Stomach smooth muscle (tissue), 2 donors: Measurements from ENCODE around the gene TSSK2.
"Not testable (repeated sequence)": the region's sequence is repeated elsewhere in the genome, so short reads cannot be mapped to it uniquely, and the experiment has no call there.

Experiments
- H3K27ac ChIP-seq: one replicate; pipeline ENCODE4 v1.7.0; 2013; ENCODE audit warnings: mild to moderate bottlenecking, low read length, inconsistent platforms
- H3K27me3 ChIP-seq, 2 donors: one replicate each; pipeline ENCODE4 v1.7.0; 2013; ENCODE audit warnings: low read length in 2 of 2; ENCODE audit not compliant: insufficient read depth in 2 of 2, control insufficient read depth in 1 of 2
- H3K36me3 ChIP-seq, 2 donors: one replicate each; pipeline ENCODE4 v1.7.0; 2013; ENCODE audit warnings: low read length in 2 of 2; ENCODE audit not compliant: control insufficient read depth in 2 of 2, insufficient read depth in 2 of 2
- H3K4me1 ChIP-seq: one replicate; pipeline ENCODE4 v1.7.0; 2013; ENCODE audit warnings: low read length; ENCODE audit not compliant: control insufficient read depth, insufficient read depth
- H3K4me3 ChIP-seq, 2 donors: one replicate each; pipeline ENCODE4 v1.7.0; 2013; ENCODE audit warnings: low read length in 2 of 2
- H3K9ac ChIP-seq, 2 donors: one replicate each; pipeline ENCODE4 v1.7.0; 2013; ENCODE audit warnings: low read length in 2 of 2, mild to moderate bottlenecking in 1 of 2
- H3K9me3 ChIP-seq, 2 donors: one replicate each; pipeline ENCODE4 v1.7.0; 2013; ENCODE audit warnings: low read length in 2 of 2; ENCODE audit not compliant: control insufficient read depth in 2 of 2
- donor health status: healthy.
- donor health status: Pancreatic carcinoma.

The TSSK2 gene

GRCh38 chr22:19130959-19131684, at the start of gene TSSK2:
TSSK2 (plus strand) TSS chr22:19131308; CDS start chr22:19131400, 92 bp downstream.
- H3K27me3 ChIP-seq: no peaks in the 10 kb centered on the region
- H3K36me3 ChIP-seq: peaks cover 26 to 30% of the 10 kb centered on the region in 2 donors
- H3K27ac ChIP-seq: no peak within 1 kb of the TSS
- no peak within 1 kb of the TSS for H3K9ac ChIP-seq
- H3K4me1 ChIP-seq: no peaks in the 10 kb centered on the region
- no peak within 1 kb of the TSS for H3K4me3 ChIP-seq
- no peaks in the 10 kb centered on the region for H3K9me3 ChIP-seq

DNA sequence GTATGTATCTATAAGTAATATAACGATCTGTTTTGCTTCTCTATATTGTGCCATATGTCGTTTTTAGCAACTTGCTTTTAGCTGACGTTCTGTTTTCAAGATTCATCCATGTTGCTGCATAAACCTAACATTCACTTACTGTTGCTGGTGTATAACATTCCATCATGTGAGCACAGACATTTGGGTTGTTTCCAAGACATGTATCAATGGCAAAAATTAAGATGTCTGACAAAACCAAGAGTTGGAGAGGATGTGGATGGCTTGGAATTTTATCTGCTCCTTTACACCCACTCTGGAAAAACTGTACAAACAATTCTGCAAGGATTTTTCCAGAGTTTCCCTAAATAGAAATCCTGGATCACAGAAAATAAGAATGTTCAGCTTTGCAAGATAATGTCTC, 49.8 kb upstream of the TSSK2 start:
- no peak overlapping the region for H3K27ac ChIP-seq
- H3K9ac ChIP-seq: no peak overlapping the region
- H3K9me3 ChIP-seq: no peaks in the 10 kb centered on the region

DNA sequence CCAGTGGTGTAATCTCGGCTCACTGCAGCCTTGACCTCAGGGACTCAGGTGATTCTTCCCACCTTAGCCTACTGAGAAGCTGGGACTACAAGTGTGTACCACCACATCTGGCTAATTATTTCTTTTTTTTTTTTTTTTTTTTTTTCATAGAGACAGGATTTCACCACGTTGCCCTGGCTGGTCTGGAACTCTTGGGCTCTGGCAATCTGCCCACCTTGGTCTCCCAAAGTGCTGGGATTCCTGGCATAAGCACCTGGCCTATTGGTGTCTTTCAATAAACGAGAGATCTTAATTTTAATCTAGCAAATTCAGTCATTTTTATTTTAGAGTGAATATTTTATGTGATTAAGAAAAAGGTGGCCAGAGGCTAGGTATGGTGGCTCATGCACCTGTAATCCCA, 49.0 kb upstream of the TSSK2 start:
- Histone ChIP-seq H3K4me3 (no peak overlapping the region), H3K4me1 (no peaks in the 10 kb centered on the region), H3K9me3 (no peaks in the 10 kb centered on the region), H3K27ac (no peak overlapping the region), H3K36me3 (peaks cover 10 to 12% of the 10 kb centered on the region in 2 donors), H3K27me3 (no peaks in the 10 kb centered on the region), H3K9ac (no peak overlapping the region)

More for the DNA sequence above, 49.8 kb upstream of the TSSK2 start:
- H3K4me1 ChIP-seq: no peaks in the 10 kb centered on the region
- peaks cover 6 to 7% of the 10 kb centered on the region in 2 donors for H3K36me3 ChIP-seq
- no peaks in the 10 kb centered on the region for H3K27me3 ChIP-seq
- H3K4me3 ChIP-seq: no peak overlapping the region

DNA sequence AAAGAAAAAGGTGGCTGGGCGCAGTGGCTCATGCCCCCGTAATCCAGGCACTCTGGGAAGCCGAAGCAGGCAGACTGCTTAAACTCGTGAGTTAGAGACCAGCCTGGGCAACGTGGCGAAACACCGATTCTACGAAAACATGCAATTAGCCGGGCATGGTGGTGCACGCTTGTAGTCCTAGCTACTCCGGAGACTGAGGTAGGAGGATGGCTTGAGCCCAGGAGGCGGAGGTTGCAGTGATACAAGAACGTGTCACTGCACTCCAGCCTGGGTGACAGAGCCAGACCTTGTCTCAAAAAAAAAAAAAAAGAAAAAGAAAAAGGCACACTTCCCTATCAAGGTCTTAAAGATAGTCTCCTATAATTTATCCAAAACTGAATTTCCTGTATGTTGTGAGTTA, 48.3 kb upstream of the TSSK2 start:
- Histone ChIP-seq H3K9ac (no peak overlapping the region), H3K4me1 (no peaks in the 10 kb centered on the region), H3K27me3 (no peaks in the 10 kb centered on the region), H3K36me3 (peaks cover 10 to 12% of the 10 kb centered on the region in 2 donors), H3K27ac (no peak overlapping the region), H3K4me3 (no peak overlapping the region), H3K9me3 (no peaks in the 10 kb centered on the region)

DNA sequence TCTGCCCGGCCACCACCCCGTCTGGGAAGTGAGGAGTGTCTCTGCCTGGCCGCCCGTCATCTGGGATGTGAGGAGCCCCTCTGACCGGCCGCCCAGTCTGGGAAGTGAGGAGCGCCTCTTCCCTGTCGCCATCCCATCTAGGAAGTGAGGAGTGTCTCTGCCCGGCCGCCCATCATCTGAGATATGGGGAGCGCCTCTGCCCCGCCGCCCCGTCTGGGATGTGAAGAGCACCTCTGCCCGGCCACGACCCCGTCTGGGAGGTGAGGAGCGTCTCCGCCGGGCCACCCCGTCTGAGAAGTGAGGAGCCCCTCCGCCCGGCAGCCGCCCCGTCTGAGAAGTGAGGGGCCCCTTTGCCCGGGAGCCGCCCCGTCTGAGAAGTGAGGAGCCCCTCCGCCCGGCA, 47.0 kb upstream of the TSSK2 start:
- H3K9me3 ChIP-seq, H3K4me3 ChIP-seq, H3K9ac ChIP-seq, H3K4me1 ChIP-seq, H3K27me3 ChIP-seq, H3K27ac ChIP-seq: not testable (repeated sequence)
- peaks cover 21 to 22% of the 10 kb centered on the region in 2 donors for H3K36me3 ChIP-seq

- H3K9me3 ChIP-seq, H3K27ac ChIP-seq, H3K27me3 ChIP-seq, H3K9ac ChIP-seq, H3K4me1 ChIP-seq, H3K4me3 ChIP-seq: not testable (repeated sequence)
- H3K36me3 ChIP-seq: peaks cover 23 to 24% of the 10 kb centered on the region in 2 donors
Measured at GRCh38 chr22:19084586-19084985, 46.5 kb upstream of the TSSK2 start.

- Histone ChIP-seq H3K36me3 (peaks cover 20 to 24% of the 10 kb centered on the region in 2 donors), H3K9me3 (no peaks in the 10 kb centered on the region), H3K4me3 (no peak overlapping the region), H3K4me1 (no peaks in the 10 kb centered on the region), H3K9ac (no peak overlapping the region), H3K27me3 (no peaks in the 10 kb centered on the region), H3K27ac (no peak overlapping the region)
Measured at GRCh38 chr22:19085233-19085718, 45.8 kb upstream of the TSSK2 start.

DNA sequence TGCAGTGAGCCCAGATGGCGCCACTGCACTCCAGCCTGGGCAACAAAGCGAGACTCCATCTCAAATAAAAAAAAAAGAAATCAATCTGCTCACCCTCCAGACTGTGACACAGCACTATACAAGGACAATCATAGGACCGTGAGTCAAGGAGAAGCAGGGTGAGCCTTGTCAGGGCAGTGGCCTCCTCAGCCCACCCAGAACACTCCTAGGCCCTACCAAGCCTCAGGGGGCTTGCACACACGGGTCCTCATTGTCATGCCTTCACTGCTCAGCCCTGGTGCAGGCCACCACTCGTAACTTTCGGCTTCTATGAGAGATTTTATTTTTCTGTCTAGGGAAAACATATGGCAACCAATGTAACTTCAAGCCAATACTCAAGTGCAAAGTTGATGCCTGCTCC, 44.7 kb upstream of the TSSK2 start:
- no peaks in the 10 kb centered on the region for H3K27me3 ChIP-seq
- H3K4me1 ChIP-seq: no peaks in the 10 kb centered on the region
- no peak overlapping the region for H3K4me3 ChIP-seq
- no peaks in the 10 kb centered on the region for H3K9me3 ChIP-seq
- H3K9ac ChIP-seq: no peak overlapping the region
- H3K27ac ChIP-seq: no peak overlapping the region
- H3K36me3 ChIP-seq: peaks cover 17 to 18% of the 10 kb centered on the region in 2 donors

DNA sequence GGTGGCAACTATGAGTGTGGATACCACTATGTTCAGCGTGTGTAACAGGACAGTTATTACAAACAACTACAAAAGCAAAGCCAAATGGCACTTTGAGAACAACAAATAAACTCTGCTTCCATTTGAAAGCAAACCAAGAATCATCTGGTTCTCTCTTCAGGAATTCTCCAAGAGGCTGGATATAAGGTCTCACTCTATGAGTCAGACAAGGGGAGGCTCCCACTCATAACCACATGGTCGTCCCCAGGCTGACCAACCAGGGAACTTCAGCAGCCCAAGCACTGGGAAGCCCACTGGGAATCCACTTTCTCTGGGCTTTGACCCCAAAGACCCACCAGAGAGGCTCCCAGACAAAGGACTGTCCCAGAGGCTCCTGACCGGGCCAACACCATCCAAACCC, 44.2 kb upstream of the TSSK2 start:
- no peak overlapping the region for H3K27ac ChIP-seq

GRCh38 chr22:19088866-19089595, 42.1 kb upstream of the TSSK2 start:
- peaks cover 17 to 18% of the 10 kb centered on the region in 2 donors for H3K36me3 ChIP-seq
- H3K4me1 ChIP-seq: no peaks in the 10 kb centered on the region
- no peak overlapping the region for H3K27ac ChIP-seq
- H3K9me3 ChIP-seq: no peaks in the 10 kb centered on the region
- no peaks in the 10 kb centered on the region for H3K27me3 ChIP-seq
- no peak overlapping the region for H3K4me3 ChIP-seq
- no peak overlapping the region for H3K9ac ChIP-seq

More for the DNA sequence above, 44.2 kb upstream of the TSSK2 start:
- Histone ChIP-seq H3K36me3 (peaks cover 17 to 18% of the 10 kb centered on the region in 2 donors), H3K9me3 (no peaks in the 10 kb centered on the region), H3K4me3 (no peak overlapping the region), H3K9ac (no peak overlapping the region), H3K27me3 (no peaks in the 10 kb centered on the region), H3K4me1 (no peaks in the 10 kb centered on the region)

DNA sequence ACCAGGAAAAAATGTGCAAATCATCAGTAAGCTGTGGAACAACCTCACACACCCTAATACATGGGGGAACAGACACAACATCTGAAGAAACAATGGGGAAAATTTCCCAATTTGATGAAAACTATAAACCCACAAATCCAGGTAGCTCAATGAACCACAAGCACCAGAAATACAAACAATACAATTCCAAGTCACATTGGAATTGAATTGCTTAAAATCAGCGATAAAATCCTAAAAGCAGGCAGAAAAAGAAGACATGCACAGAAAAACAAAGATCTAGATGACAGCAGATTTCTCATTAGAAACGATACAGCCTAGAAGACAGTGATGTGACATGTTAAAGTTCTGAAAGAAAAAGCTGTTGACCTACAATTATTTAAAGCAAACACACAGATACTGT, 40.9 kb upstream of the TSSK2 start:
- peaks cover 17 to 18% of the 10 kb centered on the region in 2 donors for H3K36me3 ChIP-seq
- no peaks in the 10 kb centered on the region for H3K9me3 ChIP-seq
- H3K27me3 ChIP-seq: no peaks in the 10 kb centered on the region
- no peaks in the 10 kb centered on the region for H3K4me1 ChIP-seq
- no peak overlapping the region for H3K4me3 ChIP-seq
- no peak overlapping the region for H3K27ac ChIP-seq
- H3K9ac ChIP-seq: no peak overlapping the region
